DND-41 (cell line): ENCODE results near the gene KDELR3.

ENCODE experiments used
- ATAC-seq: fragments of 200-7000 bp; cut with Tn5 transposase; 3 replicates; pipeline ENCODE4 v1.9.1; 2021; ENCODE audit warnings: low read depth; ENCODE audit not compliant: insufficient read depth
- DNase-seq: peaks from one replicate; pipeline ENCODE4 v3.0.0-alpha.2; 2020
- H2AFZ ChIP-seq: 2 replicates; pipeline ENCODE4 v1.6.0; 2012; ENCODE audit warnings: low read depth, low read length
- H3K27ac ChIP-seq: 2 replicates; pipeline ENCODE4 v1.5.1; 2012; ENCODE audit warnings: low read length, inconsistent platforms
- H3K27me3 ChIP-seq: fragments of 200-600 bp; sonication (generic); 2 replicates; pipeline ENCODE4 v1.6.0; 2012; ENCODE audit warnings: low read length, mild to moderate bottlenecking, inconsistent platforms; ENCODE audit not compliant: insufficient read depth, poor library complexity
- H3K36me3 ChIP-seq: 2 replicates; pipeline ENCODE4 v1.5.1; 2012; ENCODE audit warnings: low read length, inconsistent platforms; ENCODE audit not compliant: insufficient read depth
- H3K4me1 ChIP-seq: 2 replicates; pipeline ENCODE4 v1.5.1; 2012; ENCODE audit warnings: mild to moderate bottlenecking, low read length; ENCODE audit not compliant: insufficient read depth
- H3K4me2 ChIP-seq: 2 replicates; pipeline ENCODE4 v1.6.0; 2012; ENCODE audit warnings: mild to moderate bottlenecking, moderate library complexity, low read length, inconsistent platforms; ENCODE audit not compliant: insufficient read depth
- H3K4me3 ChIP-seq, 2 experiments: fragments of 200-600 bp in 1 of 2; shearing (Covaris generic) in 1 of 2; 2 replicates each; pipeline ENCODE4 v1.5.1; 2012 to 2016; ENCODE audit warnings: inconsistent platforms in 2 of 2, low read length in 2 of 2, mild to moderate bottlenecking in 2 of 2, low read depth in 1 of 2, moderate library complexity in 1 of 2
- H3K79me2 ChIP-seq: 2 replicates; pipeline ENCODE4 v1.6.0; 2012; ENCODE audit warnings: low read length, inconsistent platforms; ENCODE audit not compliant: insufficient read depth
- H3K9ac ChIP-seq: 2 replicates; pipeline ENCODE4 v1.6.0; 2012; ENCODE audit warnings: low read depth, mild to moderate bottlenecking, inconsistent platforms, low read length, moderate library complexity
- H3K9me3 ChIP-seq: 2 replicates; pipeline ENCODE4 v1.5.1; 2012; ENCODE audit warnings: low read length, moderate library complexity, mild to moderate bottlenecking, inconsistent platforms; ENCODE audit not compliant: insufficient read depth, severe bottlenecking
- H4K20me1 ChIP-seq: 2 replicates; pipeline ENCODE4 v1.6.0; 2012; ENCODE audit warnings: low read length; ENCODE audit not compliant: insufficient read depth
- EZH2 ChIP-seq: IDR thresholded peaks from 3 replicates; pipeline ENCODE4 v1.6.1; 2012; ENCODE audit warnings: borderline replicate concordance, low read depth, mild to moderate bottlenecking, moderate library complexity, low read length, inconsistent platforms; ENCODE audit not compliant: severe bottlenecking
- TF ChIP-seq, protein P1 (sequence below): IDR thresholded peaks from 2 replicates; pipeline ENCODE4 v1.5.1; 2012; ENCODE audit warnings: borderline replicate concordance, low read length, moderate library complexity, mild to moderate bottlenecking; ENCODE audit not compliant: poor library complexity, severe bottlenecking; ENCODE audit errors: extremely low read depth

KDELR3 gene

DNA sequence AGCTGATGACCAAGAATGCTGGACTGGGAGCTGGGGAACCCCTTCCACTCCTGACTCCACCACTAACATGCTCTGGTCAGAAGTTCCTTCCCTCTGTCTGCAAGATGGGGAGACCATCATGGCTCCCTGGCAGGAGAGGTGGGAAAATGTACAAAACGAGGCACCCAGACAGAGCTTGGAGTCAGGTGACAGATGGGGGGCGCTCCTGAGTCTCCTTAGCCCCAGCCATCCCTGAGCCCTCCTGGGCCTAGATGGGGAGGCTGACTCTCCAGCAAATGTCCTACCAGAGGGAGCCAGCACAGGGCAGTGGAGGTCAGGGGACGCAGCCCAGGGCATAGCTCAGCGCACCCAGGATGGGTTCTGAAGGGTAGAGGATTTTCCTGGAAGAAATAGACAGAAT, 32.9 kb upstream of the KDELR3 start:
- peaks cover 6% of the 10 kb centered on the region for H3K27me3 ChIP-seq
- no peak overlapping the region for H3K4me2 ChIP-seq
- no peaks in the 10 kb centered on the region for H3K79me2 ChIP-seq
- H3K9me3 ChIP-seq, result no peaks in the 10 kb centered on the region
- no peak overlapping the region for H3K9ac ChIP-seq
- H3K4me3 ChIP-seq, result no peak overlapping the region
- no peak overlapping the region for H3K27ac ChIP-seq
- no peak for TF ChIP-seq EZH2
- TF ChIP-seq, protein P1, sequence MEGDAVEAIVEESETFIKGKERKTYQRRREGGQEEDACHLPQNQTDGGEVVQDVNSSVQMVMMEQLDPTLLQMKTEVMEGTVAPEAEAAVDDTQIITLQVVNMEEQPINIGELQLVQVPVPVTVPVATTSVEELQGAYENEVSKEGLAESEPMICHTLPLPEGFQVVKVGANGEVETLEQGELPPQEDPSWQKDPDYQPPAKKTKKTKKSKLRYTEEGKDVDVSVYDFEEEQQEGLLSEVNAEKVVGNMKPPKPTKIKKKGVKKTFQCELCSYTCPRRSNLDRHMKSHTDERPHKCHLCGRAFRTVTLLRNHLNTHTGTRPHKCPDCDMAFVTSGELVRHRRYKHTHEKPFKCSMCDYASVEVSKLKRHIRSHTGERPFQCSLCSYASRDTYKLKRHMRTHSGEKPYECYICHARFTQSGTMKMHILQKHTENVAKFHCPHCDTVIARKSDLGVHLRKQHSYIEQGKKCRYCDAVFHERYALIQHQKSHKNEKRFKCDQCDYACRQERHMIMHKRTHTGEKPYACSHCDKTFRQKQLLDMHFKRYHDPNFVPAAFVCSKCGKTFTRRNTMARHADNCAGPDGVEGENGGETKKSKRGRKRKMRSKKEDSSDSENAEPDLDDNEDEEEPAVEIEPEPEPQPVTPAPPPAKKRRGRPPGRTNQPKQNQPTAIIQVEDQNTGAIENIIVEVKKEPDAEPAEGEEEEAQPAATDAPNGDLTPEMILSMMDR, result no peak
- no peaks in the 10 kb centered on the region for H3K36me3 ChIP-seq
- no peaks in the 10 kb centered on the region for H3K4me1 ChIP-seq
- DNase-seq, result no peak
- no peak for ATAC-seq
- H2AFZ ChIP-seq, result no peak overlapping the region
- no peaks in the 10 kb centered on the region; the same call in 1 of the 2 replicates for H4K20me1 ChIP-seq

DNA sequence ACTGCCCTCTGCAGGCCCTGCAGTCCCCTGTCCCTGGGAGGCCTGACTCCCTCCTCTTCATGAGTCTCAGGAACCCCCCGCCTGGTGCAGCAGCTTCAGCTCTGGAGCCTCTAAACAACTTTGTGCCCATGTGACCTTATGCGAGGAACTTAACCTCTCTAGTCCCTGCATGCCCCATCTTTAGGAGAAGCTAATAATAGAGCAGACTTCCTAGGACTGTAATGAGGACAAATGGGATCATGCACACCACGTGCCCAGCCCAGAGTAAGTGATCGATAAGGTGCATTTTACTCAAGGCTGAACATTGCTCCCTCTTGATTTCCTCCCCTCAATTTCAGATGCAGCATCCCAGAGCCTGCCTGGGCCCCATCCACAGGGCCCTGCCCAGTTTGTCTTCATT, 31.9 kb upstream of the KDELR3 start:
- Histone ChIP-seq H3K36me3 (no peaks in the 10 kb centered on the region), H3K4me3 (no peak overlapping the region), H3K4me1 (no peaks in the 10 kb centered on the region), H3K27ac (no peak overlapping the region), H3K27me3 (peaks cover 11% of the 10 kb centered on the region), H3K79me2 (no peaks in the 10 kb centered on the region), H3K9me3 (no peaks in the 10 kb centered on the region), H3K9ac (no peak overlapping the region), H3K4me2 (no peak overlapping the region), H4K20me1 (no peaks in the 10 kb centered on the region; the same call in 1 of the 2 replicates), H2AFZ (no peak overlapping the region)
- DNase-seq (no peak), ATAC-seq (no peak)
- TF ChIP-seq, protein P1, result no peak
- no peak for TF ChIP-seq EZH2

DNA sequence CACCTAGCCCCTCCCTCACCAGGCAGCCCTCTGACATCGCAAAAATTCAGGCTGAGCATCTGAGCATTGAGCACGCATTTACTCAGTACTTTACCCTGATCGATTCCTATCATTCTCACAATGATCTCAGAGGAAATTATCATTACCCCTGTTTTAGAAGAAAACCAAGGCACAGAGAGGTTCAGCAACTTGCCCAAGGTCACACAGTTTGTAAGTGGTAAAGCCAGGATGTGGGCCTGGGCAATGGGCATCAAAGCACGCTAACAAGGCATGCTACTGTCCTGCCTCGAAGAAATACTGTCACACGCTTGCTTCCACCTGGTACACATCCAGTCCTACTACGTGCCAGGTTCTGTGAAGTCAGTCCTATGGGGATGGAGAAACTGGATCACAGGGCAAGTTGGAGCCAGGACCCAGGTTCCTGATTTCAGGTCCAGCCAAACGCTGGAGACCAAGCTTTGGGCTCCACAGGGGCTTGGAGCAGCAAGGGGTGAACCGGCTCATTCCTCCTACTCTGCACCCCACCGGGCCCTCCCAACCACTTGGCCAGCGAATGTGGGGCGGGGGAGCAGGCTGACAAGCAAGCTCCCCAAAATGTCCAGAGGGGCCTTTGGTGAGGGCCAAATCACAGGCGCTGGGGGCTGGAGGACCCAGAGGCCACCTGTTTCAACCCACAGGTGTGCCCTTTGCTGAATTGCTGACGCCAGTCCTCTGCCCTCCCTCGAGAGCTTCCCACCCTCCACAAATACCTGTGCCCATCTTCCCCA, 31.1 kb upstream of the KDELR3 start:
- Histone ChIP-seq H2AFZ (no peak overlapping the region), H3K9me3 (no peaks in the 10 kb centered on the region), H3K79me2 (no peaks in the 10 kb centered on the region), H3K27me3 (peaks cover 13% of the 10 kb centered on the region), H3K27ac (no peak overlapping the region), H3K4me1 (no peaks in the 10 kb centered on the region), H3K4me2 (no peak overlapping the region), H4K20me1 (no peaks in the 10 kb centered on the region; the same call in 1 of the 2 replicates), H3K9ac (no peak overlapping the region), H3K36me3 (no peaks in the 10 kb centered on the region), H3K4me3 (no peak overlapping the region)
- ATAC-seq (no peak), DNase-seq (no peak)
- TF ChIP-seq, protein P1, result no peak
- TF ChIP-seq EZH2, result no peak
